H9 (cell line): ENCODE data around the gene IQGAP3. TPM values are rescaled to one million over a fixed set of nuclear protein-coding genes. Genes with fewer than 3 reads are reported as not detected.

Source experiments
- DNase-seq: peaks from one replicate; pipeline ENCODE4 v3.0.0-alpha.2; 2017
- H2AFZ ChIP-seq: one replicate; pipeline ENCODE4 v1.6.1; 2013; ENCODE audit warnings: mild to moderate bottlenecking, low read length, control low read depth, moderate library complexity
- H2AK5ac ChIP-seq: 2 replicates; pipeline ENCODE4 v1.6.1; 2013; ENCODE audit warnings: low read length, control low read depth, mixed read lengths; ENCODE audit not compliant: insufficient read length
- H2BK120ac ChIP-seq: one replicate; pipeline ENCODE4 v1.6.1; 2013; ENCODE audit warnings: low read depth, mild to moderate bottlenecking, low read length, control low read depth, inconsistent platforms; ENCODE audit not compliant: poor library complexity, severe bottlenecking
- H2BK12ac ChIP-seq: 2 replicates; pipeline ENCODE4 v1.6.1; 2013; ENCODE audit warnings: low read length, control low read depth, mixed read lengths, low read depth; ENCODE audit not compliant: insufficient read length
- H2BK15ac ChIP-seq: 2 replicates; pipeline ENCODE4 v1.6.1; 2013; ENCODE audit warnings: low read depth, low read length, control low read depth
- H2BK20ac ChIP-seq: one replicate; pipeline ENCODE4 v1.6.1; 2013; ENCODE audit warnings: low read depth, mild to moderate bottlenecking, low read length, control low read depth, inconsistent platforms; ENCODE audit not compliant: poor library complexity, severe bottlenecking
- H2BK5ac ChIP-seq: 2 replicates; pipeline ENCODE4 v1.6.1; 2013; ENCODE audit warnings: low read length, control low read depth, mixed read lengths; ENCODE audit not compliant: insufficient read length
- H3K14ac ChIP-seq: 2 replicates; pipeline ENCODE4 v1.6.1; 2013; ENCODE audit warnings: low read length, control low read depth; ENCODE audit not compliant: insufficient read depth
- H3K18ac ChIP-seq: 2 replicates; pipeline ENCODE4 v1.6.1; 2013; ENCODE audit warnings: low read depth, mild to moderate bottlenecking, mixed read lengths, low read length, control low read depth; ENCODE audit not compliant: insufficient read length
- H3K23ac ChIP-seq: 2 replicates; pipeline ENCODE4 v1.6.1; 2013; ENCODE audit warnings: low read length, control low read depth, mixed read lengths, low read depth; ENCODE audit not compliant: insufficient read length
- H3K23me2 ChIP-seq: 2 replicates; pipeline ENCODE4 v1.6.1; 2013; ENCODE audit warnings: low read depth, mild to moderate bottlenecking, mixed read lengths, low read length, control low read depth; ENCODE audit not compliant: insufficient read length, poor library complexity, severe bottlenecking
- H3K27ac ChIP-seq: 2 replicates; pipeline ENCODE4 v1.5.1; 2013; ENCODE audit warnings: low read length, control low read depth, mixed read lengths, low read depth; ENCODE audit not compliant: insufficient read length
- H3K27me3 ChIP-seq: 2 replicates; pipeline ENCODE4 v1.6.1; 2013; ENCODE audit warnings: low read length, control low read depth, inconsistent platforms; ENCODE audit not compliant: insufficient read depth
- H3K4ac ChIP-seq: 2 replicates; pipeline ENCODE4 v1.6.1; 2013; ENCODE audit warnings: low read depth, mild to moderate bottlenecking, control low read depth, inconsistent platforms, low read length, moderate library complexity
- H3K4me1 ChIP-seq: 2 replicates; pipeline ENCODE4 v1.6.1; 2013; ENCODE audit warnings: low read length, control low read depth, inconsistent platforms; ENCODE audit not compliant: insufficient read depth
- H3K4me2 ChIP-seq: 2 replicates; pipeline ENCODE4 v1.6.1; 2013; ENCODE audit warnings: low read length, control low read depth, mixed read lengths; ENCODE audit not compliant: insufficient read length, insufficient read depth
- H3K56ac ChIP-seq: 2 replicates; pipeline ENCODE4 v1.6.1; 2013; ENCODE audit warnings: low read depth, mild to moderate bottlenecking, mixed read lengths, low read length, control low read depth; ENCODE audit not compliant: insufficient read length
- H3K79me1 ChIP-seq: 2 replicates; pipeline ENCODE4 v1.6.1; 2013; ENCODE audit warnings: low read depth, mild to moderate bottlenecking, moderate library complexity, low read length, control low read depth, inconsistent platforms; ENCODE audit not compliant: insufficient read depth, poor library complexity, severe bottlenecking
- H3K79me2 ChIP-seq: 2 replicates; pipeline ENCODE4 v1.6.1; 2013; ENCODE audit warnings: low read length, control low read depth, inconsistent platforms; ENCODE audit not compliant: insufficient read depth
- H3K9ac ChIP-seq: 2 replicates; pipeline ENCODE4 v1.6.1; 2013; ENCODE audit warnings: low read length, control low read depth, mixed read lengths; ENCODE audit not compliant: insufficient read length; ENCODE audit errors: extremely low read depth
- H3K9me3 ChIP-seq: one replicate; pipeline ENCODE4 v1.6.1; 2013; ENCODE audit warnings: low read depth, low read length, inconsistent platforms; ENCODE audit not compliant: control insufficient read depth
- H3T11ph ChIP-seq: one replicate; pipeline ENCODE4 v1.6.1; 2013; ENCODE audit warnings: mild to moderate bottlenecking, low read length, control low read depth, inconsistent platforms
- H4K20me1 ChIP-seq: one replicate; pipeline ENCODE4 v1.6.1; 2013; ENCODE audit not compliant: control insufficient read depth, insufficient read length, insufficient read depth
- H4K5ac ChIP-seq: 2 replicates; pipeline ENCODE4 v1.6.1; 2013; ENCODE audit warnings: low read depth, mild to moderate bottlenecking, mixed read lengths, low read length, control low read depth; ENCODE audit not compliant: insufficient read length
- H4K8ac ChIP-seq: replicated peaks from 2 replicates; pipeline ENCODE4 v1.6.1; 2013; ENCODE audit warnings: low read length, control low read depth, mixed read lengths, low read depth; ENCODE audit not compliant: insufficient read length
- H4K91ac ChIP-seq: 2 replicates; pipeline ENCODE4 v1.6.1; 2013; ENCODE audit warnings: low read depth, mild to moderate bottlenecking, moderate library complexity, mixed read lengths, low read length, control low read depth; ENCODE audit not compliant: insufficient read length
- H3K27ac Mint-ChIP-seq, 3 experiments: 2 replicates in 2 of 3; 3 replicates in 1 of 3; pipeline ENCODE4 v1.8.0; 2020 to 2021; ENCODE audit warnings: mixed read lengths in 3 of 3, mild to moderate bottlenecking in 1 of 3, moderate library complexity in 1 of 3
- H3K27me3 Mint-ChIP-seq: 2 replicates; pipeline ENCODE4 v1.8.0; 2021; ENCODE audit warnings: low read depth, mild to moderate bottlenecking, moderate library complexity, mixed read lengths
- H3K36me3 Mint-ChIP-seq, 3 experiments: 2 replicates in 2 of 3; 3 replicates in 1 of 3; pipeline ENCODE4 v1.8.0; 2020 to 2021; ENCODE audit warnings: low read depth in 3 of 3, mixed read lengths in 3 of 3; ENCODE audit not compliant: insufficient read depth in 1 of 3
- H3K4me1 Mint-ChIP-seq, 2 experiments: 2 replicates each; pipeline ENCODE4 v1.8.0; 2020; ENCODE audit warnings: mixed read lengths in 2 of 2
- H3K4me3 Mint-ChIP-seq, 2 experiments: 2 replicates in 1 of 2; 3 replicates in 1 of 2; pipeline ENCODE4 v1.8.0; 2020 to 2021; ENCODE audit warnings: mild to moderate bottlenecking in 2 of 2, mixed read lengths in 2 of 2, moderate library complexity in 1 of 2
- H3K9me3 Mint-ChIP-seq, 2 experiments: 2 replicates in 1 of 2; 3 replicates in 1 of 2; pipeline ENCODE4 v1.8.0; 2020; ENCODE audit warnings: mild to moderate bottlenecking in 2 of 2, mixed read lengths in 2 of 2, moderate library complexity in 1 of 2
- WGBS: extraction: QIAGEN DNeasy Blood & Tissue Kit; methylation state at CpG from one replicate; pipeline ENCODE4 v1.1.7; 2013; ENCODE audit warnings: missing lambda C conversion rate, low lambda C conversion rate, mixed read lengths; ENCODE audit not compliant: insufficient read length; ENCODE audit errors: extremely low coverage; 5-methylcytosine and 5-hydroxymethylcytosine counted together
- total RNA-seq: library from RNA; stranded (reverse); gene quantifications from 2 replicates; pipeline ENCODE4 v1.2.1, GENCODE V29; 2021
- TF ChIP-seq, protein P1 (sequence below): fragments of 200-600 bp; sonication (generic); conservative IDR thresholded peaks from 3 replicates; pipeline ENCODE4 v1.8.0; 2021; ENCODE audit warnings: antibody characterized with exemption, mild to moderate bottlenecking

Gene IQGAP3
- total RNA-seq, 1 experiment from 2014 or later, result 24.5 TPM

DNA sequence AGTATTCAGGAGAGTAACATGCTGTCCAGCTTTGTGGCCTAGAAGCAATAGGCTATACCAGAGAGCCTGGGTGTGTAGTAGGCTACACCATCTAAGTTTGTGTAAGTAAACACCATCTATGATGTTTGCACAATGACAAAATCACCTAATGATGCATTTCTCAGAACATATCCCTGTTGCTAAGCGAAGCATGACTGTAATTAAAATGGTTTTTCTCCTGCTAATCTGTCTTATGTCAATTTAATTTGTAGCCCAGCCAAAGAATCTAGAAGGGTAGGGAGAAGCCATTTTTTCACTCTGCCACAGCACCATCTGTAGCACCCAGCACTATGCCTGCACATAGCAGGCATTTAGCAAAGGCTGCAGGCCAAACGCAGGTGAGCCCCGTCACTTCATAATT lies 5.2 kb upstream of the IQGAP3 start:
- no peaks in the 10 kb centered on the region for H3K36me3 Mint-ChIP-seq
- Histone ChIP-seq H3K27me3 (no peaks in the 10 kb centered on the region), H3K23me2 (no peaks in the 10 kb centered on the region), H4K91ac (no peak overlapping the region), H3K9me3 (no peaks in the 10 kb centered on the region), H3K79me2 (no peaks in the 10 kb centered on the region), H3K4ac (no peak overlapping the region), H3K23ac (no peak overlapping the region), H3K27ac (no peak overlapping the region), H2AK5ac (no peak overlapping the region), H3K14ac (no peak overlapping the region), H3T11ph (no peak overlapping the region), H2BK12ac (no peak overlapping the region), H3K18ac (no peak overlapping the region), H3K79me1 (no peaks in the 10 kb centered on the region), H3K4me1 (no peaks in the 10 kb centered on the region), H2BK5ac (no peak overlapping the region), H2BK20ac (no peak overlapping the region), H4K8ac (no peak overlapping the region), H2BK120ac (no peak overlapping the region), H4K20me1 (no peaks in the 10 kb centered on the region), H3K4me2 (no peak overlapping the region), H2AFZ (no peak overlapping the region), H2BK15ac (no peak overlapping the region), H4K5ac (no peak overlapping the region), H3K9ac (no peak overlapping the region), H3K56ac (no peak overlapping the region)
- no peak for DNase-seq
- WGBS, result no CpG with 5 or more reads among the region's 3 CpGs
- no peak overlapping the region for H3K27ac Mint-ChIP-seq
- no peak overlapping the region for H3K4me3 Mint-ChIP-seq
- TF ChIP-seq, protein P1, sequence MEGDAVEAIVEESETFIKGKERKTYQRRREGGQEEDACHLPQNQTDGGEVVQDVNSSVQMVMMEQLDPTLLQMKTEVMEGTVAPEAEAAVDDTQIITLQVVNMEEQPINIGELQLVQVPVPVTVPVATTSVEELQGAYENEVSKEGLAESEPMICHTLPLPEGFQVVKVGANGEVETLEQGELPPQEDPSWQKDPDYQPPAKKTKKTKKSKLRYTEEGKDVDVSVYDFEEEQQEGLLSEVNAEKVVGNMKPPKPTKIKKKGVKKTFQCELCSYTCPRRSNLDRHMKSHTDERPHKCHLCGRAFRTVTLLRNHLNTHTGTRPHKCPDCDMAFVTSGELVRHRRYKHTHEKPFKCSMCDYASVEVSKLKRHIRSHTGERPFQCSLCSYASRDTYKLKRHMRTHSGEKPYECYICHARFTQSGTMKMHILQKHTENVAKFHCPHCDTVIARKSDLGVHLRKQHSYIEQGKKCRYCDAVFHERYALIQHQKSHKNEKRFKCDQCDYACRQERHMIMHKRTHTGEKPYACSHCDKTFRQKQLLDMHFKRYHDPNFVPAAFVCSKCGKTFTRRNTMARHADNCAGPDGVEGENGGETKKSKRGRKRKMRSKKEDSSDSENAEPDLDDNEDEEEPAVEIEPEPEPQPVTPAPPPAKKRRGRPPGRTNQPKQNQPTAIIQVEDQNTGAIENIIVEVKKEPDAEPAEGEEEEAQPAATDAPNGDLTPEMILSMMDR, result no peak
- H3K4me1 Mint-ChIP-seq, result peaks cover 0 to 5% of the 10 kb centered on the region in 2 experiments; a peak in 2 of 4 replicates
- H3K27me3 Mint-ChIP-seq, result peaks cover 7% of the 10 kb centered on the region
- no peaks in the 10 kb centered on the region for H3K9me3 Mint-ChIP-seq
